ENCODE data around the gene NMD3.

NMD3 gene

GRCh38 chr3:161230621-161231171 lies 9.6 kb downstream of the NMD3 start:
- DNase-seq (ENCODE audit: low spot score): no peak

GRCh38 chr3:161231861-161232260 lies 10.8 kb downstream of the NMD3 start:
- no peak for DNase-seq (ENCODE audit: low spot score)

GRCh38 chr3:161233557-161233956 lies 12.4 kb downstream of the NMD3 start:
- DNase-seq (ENCODE audit: low spot score): no peak

GRCh38 chr3:161236240-161236639 lies 15.1 kb downstream of the NMD3 start:
- no peak for DNase-seq (ENCODE audit: low spot score)

GRCh38 chr3:161239700-161240099 lies 18.6 kb downstream of the NMD3 start:
- DNase-seq (ENCODE audit: low spot score): no peak

GRCh38 chr3:161244538-161244937 lies 23.4 kb downstream of the NMD3 start:
- DNase-seq (ENCODE audit: low spot score): no peak

GRCh38 chr3:161247049-161247448 lies 25.9 kb downstream of the NMD3 start:
- DNase-seq (ENCODE audit: low spot score): no peak

- no peak for DNase-seq (ENCODE audit: low spot score)
Observed at GRCh38 chr3:161250116-161250515, 29.0 kb downstream of the NMD3 start.

GRCh38 chr3:161251716-161252115 lies 30.6 kb downstream of the NMD3 start:
- DNase-seq (ENCODE audit: low spot score): no peak

GRCh38 chr3:161252143-161252542 lies 31.0 kb downstream of the NMD3 start:
- no peak for DNase-seq (ENCODE audit: low spot score)

- DNase-seq (ENCODE audit: low spot score): no peak
Observed at GRCh38 chr3:161253711-161254110, 32.6 kb downstream of the NMD3 start.

- no peak for DNase-seq (ENCODE audit: low spot score)
Observed at GRCh38 chr3:161254861-161255260, 33.8 kb downstream of the NMD3 start.

GRCh38 chr3:161263057-161263456 lies 41.9 kb downstream of the NMD3 start:
- DNase-seq (ENCODE audit: low spot score): no peak

GRCh38 chr3:161264852-161265251 lies 43.7 kb downstream of the NMD3 start:
- no peak for DNase-seq (ENCODE audit: low spot score)

GRCh38 chr3:161265916-161266571 lies 44.9 kb downstream of the NMD3 start:
- DNase-seq (ENCODE audit: low spot score): no peak

- DNase-seq (ENCODE audit: low spot score): no peak
Observed at GRCh38 chr3:161266731-161267150, 45.6 kb downstream of the NMD3 start.

- DNase-seq (ENCODE audit: low spot score): peak; percentile 57
Observed at GRCh38 chr3:161267646-161268045, 46.5 kb downstream of the NMD3 start.

GRCh38 chr3:161268601-161269000 lies 47.5 kb downstream of the NMD3 start:
- DNase-seq (ENCODE audit: low spot score): no peak

- no peak for DNase-seq (ENCODE audit: low spot score)
Observed at GRCh38 chr3:161270991-161271390, 49.9 kb downstream of the NMD3 start.

GRCh38 chr3:161271646-161272045 lies 50.5 kb downstream of the NMD3 start:
- no peak for DNase-seq (ENCODE audit: low spot score)

GRCh38 chr3:161272524-161272923 lies 51.4 kb downstream of the NMD3 start:
- DNase-seq (ENCODE audit: low spot score): no peak

- peak; percentile 49 for DNase-seq (ENCODE audit: low spot score)
Observed at GRCh38 chr3:161273589-161274218, 52.6 kb downstream of the NMD3 start.

- DNase-seq (ENCODE audit: low spot score): peak; percentile 54
Observed at GRCh38 chr3:161274691-161275298, 53.7 kb downstream of the NMD3 start.

Data from SK-N-DZ (cell line).